Measurements from ENCODE around the gene TMEM87A.
A peak's percentile ranks its signal among the peaks of the same experiment; 100 is the strongest.

DNA sequence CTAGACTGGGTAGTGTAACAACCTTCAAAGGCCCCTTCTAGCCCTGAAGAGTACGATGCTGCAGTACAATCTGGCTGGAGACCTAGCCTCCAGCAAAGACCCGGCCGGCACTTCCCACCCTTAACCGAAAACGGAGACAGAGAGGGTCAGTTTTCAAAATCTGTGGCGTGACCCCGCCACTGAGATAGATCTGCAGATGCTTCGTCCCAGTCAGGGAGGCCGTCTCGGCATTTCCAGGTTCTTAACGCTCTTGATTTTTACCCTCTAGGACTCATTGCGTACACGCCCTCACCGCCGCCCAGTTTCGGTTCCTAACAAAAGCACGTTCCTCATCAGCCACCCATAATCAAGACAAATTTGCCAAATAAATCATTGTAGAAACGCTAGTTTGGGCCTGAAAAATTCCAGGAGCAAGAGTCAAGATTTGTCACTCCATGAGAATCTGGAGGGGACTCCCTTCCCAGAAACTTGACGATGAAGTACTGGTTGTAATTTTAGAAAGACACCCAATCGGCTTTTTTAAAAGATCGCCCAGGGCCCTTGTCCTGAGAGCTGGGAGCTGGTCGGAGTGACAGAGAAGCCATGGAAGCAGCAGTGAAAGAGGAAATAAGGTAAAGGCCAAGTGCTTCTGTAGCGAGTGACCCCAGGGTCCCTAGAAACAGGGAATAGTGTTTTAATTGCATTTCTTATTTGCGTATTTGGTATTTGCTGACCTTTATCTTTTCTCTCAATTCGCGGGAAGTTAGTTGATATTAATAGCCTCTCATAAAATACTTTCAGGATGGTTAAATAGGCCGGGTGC, 868 bp upstream of the TMEM87A start:
- TF ChIP-seq, protein P1, sequence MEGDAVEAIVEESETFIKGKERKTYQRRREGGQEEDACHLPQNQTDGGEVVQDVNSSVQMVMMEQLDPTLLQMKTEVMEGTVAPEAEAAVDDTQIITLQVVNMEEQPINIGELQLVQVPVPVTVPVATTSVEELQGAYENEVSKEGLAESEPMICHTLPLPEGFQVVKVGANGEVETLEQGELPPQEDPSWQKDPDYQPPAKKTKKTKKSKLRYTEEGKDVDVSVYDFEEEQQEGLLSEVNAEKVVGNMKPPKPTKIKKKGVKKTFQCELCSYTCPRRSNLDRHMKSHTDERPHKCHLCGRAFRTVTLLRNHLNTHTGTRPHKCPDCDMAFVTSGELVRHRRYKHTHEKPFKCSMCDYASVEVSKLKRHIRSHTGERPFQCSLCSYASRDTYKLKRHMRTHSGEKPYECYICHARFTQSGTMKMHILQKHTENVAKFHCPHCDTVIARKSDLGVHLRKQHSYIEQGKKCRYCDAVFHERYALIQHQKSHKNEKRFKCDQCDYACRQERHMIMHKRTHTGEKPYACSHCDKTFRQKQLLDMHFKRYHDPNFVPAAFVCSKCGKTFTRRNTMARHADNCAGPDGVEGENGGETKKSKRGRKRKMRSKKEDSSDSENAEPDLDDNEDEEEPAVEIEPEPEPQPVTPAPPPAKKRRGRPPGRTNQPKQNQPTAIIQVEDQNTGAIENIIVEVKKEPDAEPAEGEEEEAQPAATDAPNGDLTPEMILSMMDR (IDR thresholded peaks at IDR 0.05), result no peak
- TF ChIP-seq POLR2AphosphoS5 (IDR thresholded peaks at IDR 0.05), result peak in 1 of 3 donors; percentile 13
- no peak for TF ChIP-seq POLR2A (IDR thresholded peaks at IDR 0.05)
